HG02571 (cell line): ENCODE data around the gene CERCAM.
"Not testable (repeated sequence)": the region's sequence is repeated elsewhere in the genome, so short reads cannot be mapped to it uniquely, and the experiment has no call there.

Source experiments
- ATAC-seq: cut with Tn5 transposase; IDR thresholded peaks from one replicate; pipeline ENCODE4 v1.9.1; 2021; ENCODE audit warnings: mild to moderate bottlenecking, moderate library complexity; ENCODE audit not compliant: unreplicated experiment

The CERCAM gene

GRCh38 chr9:128416014-128416413 is 4.6 kb upstream of the CERCAM start:
- no peak for ATAC-seq

GRCh38 chr9:128416432-128417019 is 4.1 kb upstream of the CERCAM start:
- no peak for ATAC-seq

GRCh38 chr9:128419061-128419925 is 1.4 kb upstream of the CERCAM start:
- no peak for ATAC-seq

- peak; percentile 72 for ATAC-seq
Observed at GRCh38 chr9:128420060-128420650, 502 bp upstream of the CERCAM start.

- no peak for ATAC-seq
Observed at GRCh38 chr9:128421482-128421996, 882 bp downstream of the CERCAM start.

- not testable (repeated sequence) for ATAC-seq
Observed at GRCh38 chr9:128422022-128422782, 1.5 kb downstream of the CERCAM start.

- no peak for ATAC-seq
Observed at GRCh38 chr9:128422783-128423150, 2.1 kb downstream of the CERCAM start.

GRCh38 chr9:128423356-128423755 is 2.7 kb downstream of the CERCAM start:
- not testable (repeated sequence) for ATAC-seq

GRCh38 chr9:128424268-128424780 is 3.7 kb downstream of the CERCAM start:
- no peak for ATAC-seq

- ATAC-seq: no peak
Observed at GRCh38 chr9:128428644-128429512, 8.2 kb downstream of the CERCAM start.

- ATAC-seq: no peak
Observed at GRCh38 chr9:128429513-128430086, 8.9 kb downstream of the CERCAM start.

- no peak for ATAC-seq
Observed at GRCh38 chr9:128431207-128431606, 10.6 kb downstream of the CERCAM start.

- no peak for ATAC-seq
Observed at GRCh38 chr9:128434340-128434739, 13.7 kb downstream of the CERCAM start.

- ATAC-seq: no peak
Observed at GRCh38 chr9:128435611-128436010, 15.0 kb downstream of the CERCAM start.

- peak; percentile 74 for ATAC-seq
Observed at GRCh38 chr9:128438343-128439109, 17.9 kb downstream of the CERCAM start.

GRCh38 chr9:128439273-128439672 is 18.6 kb downstream of the CERCAM start:
- no peak for ATAC-seq

GRCh38 chr9:128442150-128442549 is 21.5 kb downstream of the CERCAM start:
- ATAC-seq: no peak

GRCh38 chr9:128446505-128446904 is 25.8 kb downstream of the CERCAM start:
- not testable (repeated sequence) for ATAC-seq

GRCh38 chr9:128448746-128449145 is 28.1 kb downstream of the CERCAM start:
- ATAC-seq: no peak
